ENCODE measurements around the gene ENO2.
"Not testable (repeated sequence)": the region's sequence is repeated elsewhere in the genome, so short reads cannot be mapped to it uniquely, and the experiment has no call there.

The ENO2 gene

DNA sequence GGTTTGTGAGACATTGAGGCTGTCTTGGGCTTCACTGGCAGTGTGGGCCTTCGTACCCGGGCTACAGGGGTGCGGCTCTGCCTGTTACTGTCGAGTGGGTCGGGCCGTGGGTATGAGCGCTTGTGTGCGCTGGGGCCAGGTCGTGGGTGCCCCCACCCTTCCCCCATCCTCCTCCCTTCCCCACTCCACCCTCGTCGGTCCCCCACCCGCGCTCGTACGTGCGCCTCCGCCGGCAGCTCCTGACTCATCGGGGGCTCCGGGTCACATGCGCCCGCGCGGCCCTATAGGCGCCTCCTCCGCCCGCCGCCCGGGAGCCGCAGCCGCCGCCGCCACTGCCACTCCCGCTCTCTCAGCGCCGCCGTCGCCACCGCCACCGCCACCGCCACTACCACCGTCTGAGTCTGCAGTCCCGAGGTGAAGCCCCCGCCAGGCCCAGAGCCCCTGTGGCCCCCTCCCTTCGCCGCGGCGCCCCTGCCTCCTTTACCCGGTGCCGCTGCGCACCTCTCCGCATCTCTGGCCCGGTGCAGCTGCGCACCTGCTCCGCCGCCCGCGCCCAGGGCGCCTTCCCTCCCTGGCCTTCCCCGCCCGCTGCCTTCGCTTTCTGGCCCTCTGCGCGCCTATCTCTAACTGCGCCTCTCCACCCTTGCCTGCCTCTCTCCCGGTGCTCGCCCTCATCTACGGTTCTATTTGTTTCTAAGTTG, at the start of gene ENO2:
Gene ENO2, plus strand, starts transcription at position 335 of the 701 bp plus-strand sequence. CDS start 1,253 bp downstream, outside the sequence.
- DNase-seq (ENCODE audit: low spot score) = no peak

DNA sequence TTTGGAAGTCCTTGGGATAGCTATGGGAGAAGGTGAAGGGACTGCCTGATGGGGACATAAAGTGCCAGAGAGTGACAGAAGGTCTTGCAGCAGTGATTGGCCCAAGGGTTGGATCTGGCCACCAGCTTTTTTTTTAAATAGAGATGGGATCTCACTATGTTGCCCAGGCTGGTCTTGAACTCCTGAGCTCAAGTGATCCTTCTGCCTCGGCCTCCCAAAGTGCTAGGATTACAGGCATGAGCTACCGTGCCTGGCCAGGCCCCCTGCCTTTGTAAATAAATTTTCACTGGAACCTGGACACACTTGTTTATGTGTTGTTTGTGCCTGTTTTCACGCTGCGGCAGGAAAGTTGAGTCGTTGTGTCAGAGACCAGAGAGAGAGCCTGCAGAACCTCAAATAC, 49.1 kb upstream of the ENO2 start:
- DNase-seq (ENCODE audit: low spot score) = not testable (repeated sequence)

DNA sequence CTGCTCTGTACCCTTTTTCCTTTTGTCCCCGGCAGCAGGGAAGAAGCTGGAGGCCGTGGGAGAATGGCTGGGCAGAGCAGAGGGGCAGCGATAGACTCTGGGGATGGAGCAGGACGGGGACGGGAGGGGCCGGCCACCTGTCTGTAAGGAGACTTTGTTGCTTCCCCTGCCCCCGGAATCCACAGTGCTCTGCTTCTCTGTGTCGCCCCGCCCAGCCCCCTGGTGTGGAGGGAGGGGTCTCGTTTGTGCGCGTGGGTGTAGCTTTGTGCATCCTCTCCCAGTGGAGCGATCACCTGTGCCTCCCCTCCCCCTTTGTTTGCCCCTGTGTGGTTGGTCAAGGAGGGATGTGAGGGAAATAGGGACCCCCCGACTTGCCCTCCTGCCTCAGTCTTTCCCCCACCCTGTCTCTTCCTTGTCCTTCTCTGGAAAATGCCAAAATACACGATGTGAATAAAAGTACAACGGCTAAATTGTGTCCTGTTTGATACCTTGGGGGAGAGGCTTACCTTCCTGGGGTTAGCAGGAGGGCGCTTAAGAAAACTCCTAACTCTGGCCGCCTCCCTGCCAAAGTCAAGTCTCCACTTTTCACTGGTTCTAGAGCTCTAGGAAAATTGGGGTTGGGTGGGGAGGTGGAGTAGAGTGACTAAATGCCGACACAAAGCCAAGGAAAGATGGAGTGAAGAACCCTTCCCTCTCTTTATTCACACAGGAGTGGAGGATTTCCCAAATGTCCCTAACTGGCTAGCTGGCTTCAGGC, 48.0 kb upstream of the ENO2 start:
- DNase-seq (ENCODE audit: low spot score) = no peak

DNA sequence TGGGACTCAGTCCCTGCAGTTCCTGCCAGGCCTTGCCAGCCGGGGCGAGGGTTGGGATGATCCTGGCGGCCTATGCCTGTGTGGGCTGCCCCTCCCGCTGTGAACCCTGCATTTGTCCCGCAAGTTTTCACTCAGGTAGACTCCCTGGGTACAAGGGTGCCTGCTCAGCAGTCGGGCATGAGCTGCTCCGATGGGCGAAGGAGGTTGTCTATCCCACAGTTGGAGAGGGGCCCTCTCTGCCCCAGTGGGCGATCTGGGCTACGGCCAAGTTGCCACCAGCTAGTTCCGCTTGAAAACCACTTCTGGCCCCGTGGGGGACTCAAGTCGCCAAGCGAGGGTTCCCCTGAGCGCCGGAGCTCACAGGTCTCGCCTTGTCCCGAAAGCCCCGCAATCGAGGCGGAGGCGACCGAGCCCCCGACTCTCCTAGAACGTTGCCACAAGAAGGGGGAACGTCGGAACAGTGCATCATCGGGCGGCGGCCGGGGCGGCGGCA, 47.4 kb upstream of the ENO2 start:
- no peak for DNase-seq (ENCODE audit: low spot score)

DNA sequence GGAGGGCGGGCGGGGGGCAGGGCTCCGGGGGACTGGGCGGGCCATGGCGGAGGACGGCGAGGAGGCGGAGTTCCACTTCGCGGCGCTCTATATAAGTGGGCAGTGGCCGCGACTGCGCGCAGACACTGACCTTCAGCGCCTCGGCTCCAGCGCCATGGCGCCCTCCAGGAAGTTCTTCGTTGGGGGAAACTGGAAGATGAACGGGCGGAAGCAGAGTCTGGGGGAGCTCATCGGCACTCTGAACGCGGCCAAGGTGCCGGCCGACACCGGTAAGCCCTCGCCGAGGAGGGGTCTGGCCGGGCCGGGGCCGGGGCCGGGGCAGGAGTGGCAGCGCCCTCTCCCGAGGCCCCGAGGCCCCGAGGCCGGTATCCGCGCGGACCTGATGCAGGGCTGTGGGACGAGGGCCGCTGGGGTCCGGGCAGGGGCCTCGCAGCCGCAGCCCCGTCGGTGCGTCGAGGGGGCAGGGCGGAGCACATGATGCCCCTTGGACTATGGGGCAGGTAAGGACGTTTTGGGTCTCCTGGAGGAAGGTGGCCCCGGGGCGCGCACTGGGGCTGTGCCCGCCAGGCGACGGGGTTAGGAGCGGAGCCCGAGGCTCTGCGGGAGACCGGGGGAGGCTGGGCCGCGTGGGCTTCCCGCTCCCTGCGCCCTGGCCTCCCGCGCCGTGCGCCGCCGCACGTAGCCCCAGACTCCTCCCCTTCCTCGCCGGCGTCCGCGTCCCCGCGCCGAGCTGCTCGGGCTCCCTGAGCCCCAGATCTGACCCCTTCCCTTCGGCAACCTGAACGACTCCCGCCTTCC, 46.8 kb upstream of the ENO2 start, which contains the start of gene TPI1:
Gene TPI1, plus strand, starts transcription at position 119 of the 798 bp plus-strand sequence. Its CDS starts 36 bp downstream, at position 155.
- peak; percentile 85 for DNase-seq (ENCODE audit: low spot score)

DNA sequence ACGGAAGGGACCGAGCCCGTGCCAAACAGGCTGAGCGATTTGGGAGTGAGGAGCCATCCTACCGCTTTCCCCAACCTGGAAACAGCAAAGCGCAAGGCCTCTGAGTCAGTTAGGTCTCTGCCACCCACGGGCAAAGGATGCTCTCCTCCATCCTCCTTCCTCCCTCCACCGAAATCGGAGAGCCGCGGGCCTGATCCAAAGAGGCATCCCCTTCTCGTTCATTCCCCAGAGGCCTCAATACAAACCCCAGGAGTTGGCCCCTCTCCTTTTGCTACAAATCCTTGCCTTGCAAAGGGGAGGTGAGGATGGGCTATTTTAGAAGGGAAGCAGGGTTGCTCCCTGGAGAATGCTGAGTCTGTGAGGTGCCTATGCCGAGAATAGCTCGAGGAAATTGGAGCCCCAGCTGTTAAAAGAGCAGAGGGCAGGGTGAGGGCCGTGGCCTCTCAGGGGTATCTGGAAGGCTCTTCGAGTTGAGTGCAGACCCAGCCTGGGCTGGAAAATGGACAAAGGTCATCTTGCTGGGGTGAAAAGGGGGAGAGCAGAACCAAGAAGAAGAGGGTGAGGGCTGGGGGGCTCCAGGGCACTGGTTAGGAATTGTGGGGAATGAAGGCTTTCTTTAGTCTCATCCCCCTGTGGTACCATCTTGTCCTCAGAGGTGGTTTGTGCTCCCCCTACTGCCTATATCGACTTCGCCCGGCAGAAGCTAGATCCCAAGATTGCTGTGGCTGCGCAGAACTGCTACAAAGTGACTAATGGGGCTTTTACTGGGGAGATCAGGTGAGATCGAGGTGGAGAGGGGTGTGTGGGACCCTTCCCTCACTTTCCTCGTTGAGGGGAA, 46.0 kb upstream of the ENO2 start:
- no peak for DNase-seq (ENCODE audit: low spot score)

DNA sequence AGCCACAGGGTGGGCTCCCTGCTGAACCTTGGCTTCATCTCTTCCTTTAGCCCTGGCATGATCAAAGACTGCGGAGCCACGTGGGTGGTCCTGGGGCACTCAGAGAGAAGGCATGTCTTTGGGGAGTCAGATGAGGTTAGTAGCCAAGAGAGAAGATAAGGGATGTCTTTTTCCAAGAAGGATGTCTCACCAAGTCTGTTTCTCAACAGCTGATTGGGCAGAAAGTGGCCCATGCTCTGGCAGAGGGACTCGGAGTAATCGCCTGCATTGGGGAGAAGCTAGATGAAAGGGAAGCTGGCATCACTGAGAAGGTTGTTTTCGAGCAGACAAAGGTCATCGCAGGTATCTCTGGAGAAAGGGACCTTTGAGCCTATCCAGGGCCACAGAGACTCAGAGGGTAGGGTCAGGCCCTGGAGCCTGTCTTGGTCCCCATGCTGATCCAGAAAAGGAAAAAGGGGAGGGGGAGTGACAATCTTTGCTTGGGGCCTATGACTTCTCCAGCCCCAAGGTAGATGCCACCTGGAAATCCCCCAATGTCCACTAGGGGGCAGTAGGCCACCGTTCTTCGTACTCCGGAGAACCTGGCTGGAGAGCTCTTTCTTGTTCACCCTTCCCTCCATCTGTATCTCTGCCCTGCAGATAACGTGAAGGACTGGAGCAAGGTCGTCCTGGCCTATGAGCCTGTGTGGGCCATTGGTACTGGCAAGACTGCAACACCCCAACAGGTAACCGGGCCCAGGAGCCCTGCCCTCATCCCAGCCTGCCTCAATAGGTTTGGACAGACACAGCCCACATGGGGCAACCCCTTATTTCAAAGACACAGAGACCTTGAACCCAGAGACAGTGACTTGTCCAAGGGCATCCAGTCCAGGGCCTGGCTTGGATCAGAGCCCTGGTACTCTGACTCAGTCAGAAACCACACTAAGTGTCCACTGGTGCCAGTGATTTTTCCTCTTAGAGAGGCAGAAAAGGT, 45.0 kb upstream of the ENO2 start:
- peak; percentile 69 for DNase-seq (ENCODE audit: low spot score)

DNA sequence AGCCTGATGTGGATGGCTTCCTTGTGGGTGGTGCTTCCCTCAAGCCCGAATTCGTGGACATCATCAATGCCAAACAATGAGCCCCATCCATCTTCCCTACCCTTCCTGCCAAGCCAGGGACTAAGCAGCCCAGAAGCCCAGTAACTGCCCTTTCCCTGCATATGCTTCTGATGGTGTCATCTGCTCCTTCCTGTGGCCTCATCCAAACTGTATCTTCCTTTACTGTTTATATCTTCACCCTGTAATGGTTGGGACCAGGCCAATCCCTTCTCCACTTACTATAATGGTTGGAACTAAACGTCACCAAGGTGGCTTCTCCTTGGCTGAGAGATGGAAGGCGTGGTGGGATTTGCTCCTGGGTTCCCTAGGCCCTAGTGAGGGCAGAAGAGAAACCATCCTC, 44.1 kb upstream of the ENO2 start:
- not testable (repeated sequence) for DNase-seq (ENCODE audit: low spot score)

DNA sequence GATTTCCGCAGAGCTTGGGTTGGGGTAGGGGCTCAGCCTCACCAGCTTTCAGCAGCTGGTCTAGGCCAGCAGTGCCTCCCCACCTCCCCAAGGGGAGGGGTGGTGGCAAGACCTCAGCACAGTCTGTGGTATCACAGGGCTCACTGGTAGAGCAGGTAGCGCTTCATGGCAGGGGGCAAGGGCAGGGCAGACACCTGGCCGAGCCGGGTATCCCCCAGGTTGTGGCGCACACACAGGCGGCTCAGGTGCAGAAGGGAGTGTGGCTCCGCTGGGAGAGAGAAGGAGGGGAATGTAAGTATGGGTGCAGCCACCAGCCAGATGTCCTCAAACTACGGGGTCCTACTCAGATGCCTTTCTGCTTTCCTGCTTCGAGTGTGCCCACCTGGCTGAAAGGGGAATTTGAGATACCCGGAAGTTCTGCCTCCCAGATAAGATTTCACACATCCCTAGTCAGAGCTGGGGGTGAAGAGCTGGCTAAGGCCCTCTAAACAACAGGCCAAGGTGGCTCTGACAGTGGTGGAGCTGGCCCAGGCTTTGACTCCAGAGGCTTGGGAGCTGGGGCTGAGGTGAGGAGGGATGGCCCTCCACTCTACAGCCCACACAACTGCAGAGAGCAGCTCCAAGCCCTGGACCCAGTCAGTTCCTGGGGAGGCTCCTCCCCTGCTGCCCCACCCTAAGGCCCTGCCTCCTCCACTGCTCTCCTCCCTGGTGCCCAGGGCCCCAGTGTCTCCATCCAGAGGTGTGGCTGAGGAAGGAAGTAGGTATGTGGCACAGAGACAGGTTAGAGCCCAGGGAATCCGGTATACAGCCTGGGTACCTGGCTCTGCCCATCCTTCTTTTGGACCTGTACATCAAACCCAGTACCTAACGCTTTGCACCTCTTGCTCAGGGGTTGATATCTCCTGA, 43.1 kb upstream of the ENO2 start:
- DNase-seq (ENCODE audit: low spot score) = no peak

DNA sequence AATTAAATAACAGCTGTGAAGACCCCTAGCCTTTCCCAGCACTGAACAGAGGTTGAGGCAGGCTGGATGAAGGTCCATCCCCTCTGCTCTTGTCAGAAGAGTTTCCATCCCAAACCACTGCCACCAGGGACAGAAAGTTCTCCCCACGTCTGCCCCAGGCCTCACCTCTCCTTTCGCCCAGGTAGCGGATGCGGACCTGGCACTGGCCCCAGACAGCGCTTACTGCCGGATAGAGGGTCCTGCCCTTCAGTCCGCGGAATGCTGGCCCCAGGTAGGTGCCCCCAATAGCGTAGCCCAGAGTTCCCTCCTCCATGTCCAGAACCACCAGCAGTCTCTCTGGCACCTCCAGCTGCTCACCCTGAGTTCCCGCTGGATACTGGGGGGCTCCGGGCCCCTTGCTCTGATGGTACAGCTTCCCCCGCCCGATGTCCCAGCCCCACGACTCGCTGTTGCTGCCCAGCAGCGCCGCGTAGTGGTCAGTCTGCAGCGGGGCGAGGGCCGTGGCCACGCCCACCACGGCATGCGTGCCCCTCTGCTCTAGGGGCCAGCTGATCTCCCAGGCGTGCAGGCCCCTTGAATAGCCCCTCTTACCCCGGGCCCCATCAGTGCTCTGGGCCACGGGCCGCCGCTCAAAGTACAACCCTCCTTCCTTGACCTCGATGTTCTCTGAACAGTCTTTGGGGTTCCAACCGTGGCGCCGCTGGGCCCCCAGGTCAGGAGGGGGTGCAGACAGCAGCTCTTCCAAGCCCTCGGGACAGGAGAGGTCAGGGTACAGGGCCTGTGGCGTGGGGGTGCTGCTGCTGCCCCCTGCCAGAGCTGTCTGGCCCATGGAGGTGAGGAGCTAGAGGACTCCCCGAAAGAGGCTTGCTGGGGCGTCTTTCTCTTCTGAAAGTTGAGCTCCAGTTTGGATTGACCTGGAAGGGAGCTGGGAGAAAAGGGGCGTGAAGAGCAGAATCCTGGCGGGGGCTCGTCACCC, 42.0 kb upstream of the ENO2 start:
- DNase-seq (ENCODE audit: low spot score) = peak; percentile 66

DNA sequence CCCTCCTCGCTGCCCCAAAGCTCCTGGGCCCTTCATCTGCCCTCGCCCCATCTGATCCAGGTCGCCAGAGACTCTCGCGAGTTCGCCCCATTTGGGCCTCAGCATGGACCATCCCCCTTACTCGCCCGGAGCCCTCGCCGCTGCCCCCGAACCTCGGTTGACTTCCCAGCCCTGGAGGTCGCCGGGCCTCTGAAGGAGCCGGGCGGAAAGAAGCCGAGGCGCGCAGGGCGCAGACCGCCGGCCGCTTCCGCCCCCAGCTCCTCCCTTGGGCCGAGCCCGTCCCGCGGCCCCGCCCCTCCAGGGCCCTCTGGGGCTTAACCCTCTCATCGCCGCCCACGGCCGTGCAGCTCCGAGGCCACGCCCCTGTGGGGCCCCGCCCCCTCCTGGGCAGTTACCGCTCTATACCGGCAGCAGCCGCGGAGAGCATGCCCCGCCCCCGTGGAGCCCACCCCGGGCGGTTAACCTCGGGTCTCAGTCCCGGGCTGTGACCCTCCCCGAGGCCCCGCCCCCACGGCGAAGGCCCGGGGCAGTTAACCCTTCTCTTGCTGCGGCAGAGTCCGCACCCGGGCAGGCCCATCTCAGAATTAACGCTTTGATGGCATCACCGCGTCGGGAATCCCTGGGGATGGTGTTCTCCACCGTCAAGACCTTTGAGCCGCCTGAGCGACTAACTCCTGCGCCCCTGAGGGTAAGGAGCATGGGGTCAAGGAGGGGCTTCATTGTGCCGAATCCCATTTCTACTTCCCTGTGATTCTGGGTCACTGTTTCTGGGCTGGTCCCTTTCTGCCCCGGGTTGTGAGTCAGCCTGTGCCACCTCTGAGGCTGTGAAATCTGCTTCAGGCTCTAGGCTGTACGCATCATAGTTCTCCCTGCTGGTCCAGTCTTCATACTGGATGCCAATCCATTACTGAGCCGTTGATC, 41.0 kb upstream of the ENO2 start, which contains the start of gene SPSB2:
Gene SPSB2, minus strand, starts transcription at position 210 of the 921 bp plus-strand sequence. CDS start 402 bp downstream, outside the sequence.
- DNase-seq (ENCODE audit: low spot score) = peak; percentile 92

DNA sequence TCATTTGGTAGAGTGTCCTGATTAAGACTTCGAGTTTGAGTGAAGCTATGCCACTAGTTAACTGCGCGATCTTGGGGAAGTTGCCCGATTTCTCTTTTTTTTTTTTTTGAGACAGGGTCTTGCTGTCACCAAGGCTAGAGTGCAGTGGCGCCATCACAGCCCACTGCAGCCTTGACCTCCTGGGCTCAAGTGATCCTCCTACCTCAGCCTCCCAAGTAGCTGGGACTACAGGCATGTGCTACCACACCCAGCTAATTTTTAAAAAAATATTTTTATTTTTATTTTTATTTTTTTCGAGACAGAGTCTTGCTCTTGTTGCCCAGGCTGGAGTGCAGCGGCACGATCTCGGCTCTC, 40.4 kb upstream of the ENO2 start:
- DNase-seq (ENCODE audit: low spot score) = not testable (repeated sequence)

DNA sequence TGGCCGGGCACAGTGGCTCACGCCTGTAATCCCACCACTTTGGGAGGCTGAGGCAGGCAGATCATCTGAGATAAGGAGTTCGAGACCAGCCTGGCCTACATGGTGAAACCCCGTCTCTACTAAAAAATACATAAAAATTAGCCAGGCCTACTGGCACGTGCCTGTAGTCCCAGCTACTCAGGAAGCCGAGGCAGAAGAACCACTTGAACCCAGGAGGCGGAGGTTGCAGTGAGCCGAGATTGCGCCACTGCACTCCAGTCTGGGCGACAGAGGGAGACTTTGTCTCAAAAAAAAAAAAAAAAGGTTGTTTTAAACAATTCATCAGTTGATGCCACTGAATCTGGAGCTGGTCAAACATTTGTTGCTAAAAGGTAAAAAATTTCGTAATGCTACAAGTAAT, 34.6 kb upstream of the ENO2 start:
- not testable (repeated sequence) for DNase-seq (ENCODE audit: low spot score)

DNA sequence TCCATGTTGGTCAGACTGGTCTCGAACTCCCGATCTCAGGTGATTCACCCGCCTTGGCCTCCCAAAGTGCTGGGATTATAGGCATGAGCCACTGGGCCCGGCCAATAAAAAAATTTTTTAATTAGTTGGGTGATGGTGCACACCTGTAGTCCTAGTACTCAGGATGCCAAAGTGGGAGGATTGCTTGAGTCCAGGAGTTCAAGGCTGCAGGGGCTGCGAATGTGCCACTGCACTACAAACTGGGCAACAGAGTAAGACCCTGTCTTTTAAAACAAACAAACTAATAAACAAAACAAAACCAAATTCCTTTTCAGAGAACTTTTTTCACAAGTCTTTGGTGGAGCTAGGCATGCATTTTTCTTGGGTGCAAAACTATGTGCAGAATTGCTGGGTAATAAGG, 31.1 kb upstream of the ENO2 start:
- DNase-seq (ENCODE audit: low spot score) = no peak

DNA sequence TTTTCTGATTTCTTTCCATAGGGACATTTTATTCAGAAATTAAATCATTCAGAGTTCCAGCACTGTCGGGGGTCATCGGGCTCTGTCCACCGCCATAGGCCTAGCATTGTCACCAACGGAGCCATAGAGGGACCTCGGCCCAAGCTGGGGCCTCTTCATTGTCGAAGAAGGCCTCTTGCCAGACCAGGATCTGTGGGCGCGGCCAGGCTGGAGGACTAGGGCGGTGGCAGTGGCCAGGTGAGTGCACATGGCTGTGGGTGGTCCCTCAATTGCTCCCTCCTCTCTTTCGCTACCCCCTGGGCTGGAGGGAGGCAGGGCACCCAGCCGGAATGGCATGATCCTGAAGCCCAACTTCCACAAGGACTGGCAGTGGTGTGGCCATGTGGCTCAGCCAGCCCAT, 30.7 kb upstream of the ENO2 start:
- DNase-seq (ENCODE audit: low spot score) = no peak

DNA sequence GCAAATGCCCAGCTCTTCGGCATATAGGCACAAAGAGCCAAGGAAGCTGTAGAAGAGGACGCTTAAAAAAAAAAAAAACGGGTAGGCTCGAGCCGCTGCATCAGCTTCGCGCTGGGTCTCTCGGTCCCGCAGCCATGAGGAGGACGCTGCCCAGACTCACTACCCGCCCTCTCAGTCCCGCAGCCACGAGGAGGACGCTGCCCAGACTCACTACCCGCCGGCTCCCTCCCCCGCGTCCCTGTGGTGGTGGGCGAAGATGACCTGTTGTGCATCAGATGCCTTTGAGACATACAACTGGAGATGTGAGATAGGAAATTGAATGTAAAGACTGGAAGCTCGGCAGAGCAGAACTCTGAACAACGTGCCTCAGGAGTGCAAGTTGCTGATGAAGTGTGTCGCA, 29.8 kb upstream of the ENO2 start:
- no peak for DNase-seq (ENCODE audit: low spot score)

Measured in COLO829 (cell line).